Stimulated activated naive CD4-positive, alpha-beta T cell treated with Interleukin-2 at 50 U/mL for 16 hours (primary cell): ENCODE results near the gene MAFG.

Source experiments
- DNase-seq: peaks from one replicate; lab custom pipeline; 2025; lab: John Stamatoyannopoulos, UW

MAFG gene

DNA sequence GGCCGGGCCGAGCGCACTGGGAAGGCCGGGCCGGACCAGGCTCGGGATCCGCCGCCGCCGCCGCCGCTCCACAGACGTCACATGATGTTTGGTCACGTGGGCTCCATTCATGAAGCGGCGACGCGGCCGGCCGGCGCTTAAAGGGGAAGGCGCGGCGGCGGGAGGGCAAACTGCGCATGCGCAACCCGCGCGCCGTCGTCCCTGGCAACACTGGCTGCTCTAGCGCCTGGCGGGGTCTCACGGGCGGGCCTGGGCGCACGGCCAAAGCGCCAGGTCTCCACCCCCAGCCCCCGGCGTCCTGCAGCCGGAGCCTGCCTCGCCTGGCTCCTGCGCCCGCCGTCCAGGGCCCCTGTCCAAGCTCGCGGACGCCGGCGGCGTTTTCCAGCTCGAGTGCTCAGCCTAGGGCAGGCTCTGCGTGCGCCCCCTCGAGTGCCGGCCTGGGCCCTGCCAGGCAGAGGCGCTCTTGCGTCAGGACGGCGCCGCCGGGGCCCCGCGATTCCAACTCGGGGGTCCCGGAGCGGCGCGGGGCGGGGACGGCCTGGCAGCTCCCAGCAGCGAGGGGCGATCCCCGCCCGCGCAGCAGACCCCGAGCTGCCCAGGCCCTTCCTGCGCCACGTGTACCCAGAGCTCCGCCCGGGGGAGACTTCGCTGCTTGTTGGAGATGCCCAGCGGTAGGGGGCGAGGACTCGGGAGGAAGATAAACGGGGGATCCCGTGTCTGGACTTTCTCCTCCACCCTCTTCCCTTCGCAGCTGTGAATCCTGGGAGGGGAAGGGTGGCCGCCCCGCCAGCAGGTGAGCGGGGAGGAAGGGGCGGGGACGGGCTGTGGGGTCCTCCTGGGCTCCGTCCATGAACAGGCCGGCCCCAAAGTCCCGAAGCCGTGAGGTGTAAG lies at the start of gene MAFG:
MAFG (minus strand) TSS at position 83 of the 891 bp plus-strand sequence. CDS start 4,550 bp downstream, outside the sequence.
- peak; percentile 83 for DNase-seq

DNA sequence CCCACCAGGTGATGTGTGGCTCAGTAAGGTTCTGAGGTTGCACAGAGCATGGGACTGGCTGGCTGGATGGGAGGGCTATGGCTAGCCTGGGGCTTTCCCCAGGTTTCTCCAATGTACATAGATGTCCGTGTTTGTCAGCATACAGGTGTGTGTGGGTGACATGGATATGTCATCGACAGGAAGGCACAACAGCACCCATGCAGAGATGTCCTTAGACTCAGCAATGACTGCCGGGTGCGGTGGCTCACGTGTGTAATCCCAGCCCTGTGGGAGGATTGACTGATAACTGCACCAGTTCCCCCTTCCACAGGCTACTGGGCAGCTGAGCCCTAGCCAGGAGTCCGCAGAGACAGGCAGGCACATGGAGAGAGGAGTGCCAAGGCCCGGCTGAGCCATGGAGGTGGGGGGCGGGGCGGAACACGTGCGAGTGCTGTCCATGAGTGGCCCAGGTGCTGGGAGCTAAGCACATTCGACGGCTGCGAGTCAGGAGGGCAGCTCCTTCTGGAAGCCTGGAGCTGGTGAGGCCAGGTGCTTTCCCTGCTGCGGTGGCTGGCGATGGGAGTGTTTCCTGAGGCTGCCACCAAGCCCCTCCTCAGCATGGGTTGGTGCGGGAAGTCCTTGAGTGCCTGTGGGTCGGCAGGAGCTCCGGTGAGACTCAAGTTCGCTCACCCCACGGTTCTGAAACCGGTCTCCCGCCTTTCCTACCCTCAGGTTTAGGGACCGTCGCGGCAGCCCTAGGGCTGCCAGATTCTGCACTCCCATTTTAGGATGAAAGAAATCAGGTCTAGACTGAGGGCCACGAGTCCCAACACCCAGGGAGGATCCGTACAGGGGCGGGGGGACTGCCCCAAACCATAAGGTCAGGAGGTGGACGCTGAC lies 49.0 kb upstream of the MAFG start:
- DNase-seq: peak; percentile 14

DNA sequence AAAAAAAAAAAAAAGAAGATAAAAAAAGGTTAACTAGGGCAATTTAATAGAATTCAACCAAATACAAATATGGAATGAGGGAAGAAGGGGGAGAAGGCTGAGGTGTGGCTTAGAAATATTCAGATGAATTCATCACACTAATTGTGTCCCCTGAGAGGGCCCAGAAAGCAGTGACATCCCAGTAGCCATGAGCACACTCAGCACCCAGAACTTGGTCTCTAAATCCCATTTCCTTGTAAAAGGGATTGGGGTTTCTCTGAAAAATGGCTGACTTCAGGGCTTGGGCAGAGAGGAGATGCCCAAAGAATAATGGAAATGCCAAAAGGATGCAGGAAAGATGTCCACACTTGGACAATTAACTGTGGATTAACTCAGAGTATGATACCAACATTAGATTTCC lies 45.9 kb upstream of the MAFG start:
- DNase-seq: no peak

DNA sequence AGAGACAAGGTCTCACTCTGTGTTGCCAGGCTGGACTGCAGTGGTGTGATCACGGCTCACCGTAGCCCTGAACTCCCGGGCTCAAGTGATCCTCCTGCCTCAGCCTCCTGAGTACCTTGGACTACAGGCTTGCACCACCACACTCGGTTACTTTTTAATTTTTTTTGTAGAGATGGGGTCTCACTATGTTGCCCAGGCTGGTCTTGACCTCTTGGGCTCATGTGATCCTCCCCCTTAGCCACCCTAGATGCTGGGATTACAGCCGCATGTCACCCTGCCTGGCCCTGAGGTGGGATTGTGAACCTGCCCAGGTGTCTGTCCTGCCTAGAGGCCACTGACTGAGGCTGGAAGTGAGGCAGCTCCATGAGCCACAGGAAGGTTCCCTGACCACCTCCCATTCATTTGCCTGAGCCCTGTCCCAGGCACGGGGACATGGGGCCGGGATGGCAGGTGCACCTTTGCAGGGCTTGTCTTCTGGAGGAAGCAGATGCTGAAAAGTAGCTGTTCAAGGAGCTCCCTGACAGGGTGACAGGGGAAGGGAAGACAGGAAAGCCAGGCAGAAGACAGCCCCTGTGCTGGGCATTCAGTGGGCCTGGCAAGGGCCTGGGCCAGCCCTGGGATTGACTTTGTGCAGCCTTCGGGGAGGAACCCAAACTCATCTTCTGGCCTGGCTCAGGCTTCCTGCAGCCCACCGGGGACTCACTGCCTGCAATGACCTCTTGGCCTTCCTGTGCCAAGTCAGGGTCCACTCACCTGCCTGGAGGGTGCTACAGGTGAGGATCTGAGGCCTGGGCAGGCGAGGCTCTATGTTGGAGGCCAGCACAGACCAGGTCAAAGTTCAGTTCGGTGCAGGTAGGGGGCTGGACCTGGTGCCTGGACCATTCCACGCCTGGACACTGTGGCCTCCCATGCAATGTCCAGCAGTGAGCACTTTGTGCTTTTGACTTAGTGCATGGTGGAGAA lies 41.6 kb upstream of the MAFG start:
- no peak for DNase-seq

DNA sequence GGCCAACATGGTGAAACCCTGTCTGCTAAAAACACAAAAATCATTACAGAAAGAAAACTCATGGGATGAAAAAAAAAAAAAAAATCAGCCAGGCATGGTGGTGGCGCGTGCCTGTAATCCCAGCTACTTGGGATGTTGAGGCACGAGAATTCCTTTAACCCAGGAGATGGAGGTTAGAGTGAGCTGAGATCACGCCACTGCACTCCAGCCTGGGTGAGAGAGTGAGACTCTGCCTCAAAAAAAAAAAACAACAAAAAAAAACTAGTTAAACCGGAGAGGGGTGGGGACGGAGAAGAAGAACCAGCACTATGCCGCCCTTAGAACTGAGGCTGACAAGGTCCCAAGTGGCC lies 40.8 kb upstream of the MAFG start:
- no peak for DNase-seq

DNA sequence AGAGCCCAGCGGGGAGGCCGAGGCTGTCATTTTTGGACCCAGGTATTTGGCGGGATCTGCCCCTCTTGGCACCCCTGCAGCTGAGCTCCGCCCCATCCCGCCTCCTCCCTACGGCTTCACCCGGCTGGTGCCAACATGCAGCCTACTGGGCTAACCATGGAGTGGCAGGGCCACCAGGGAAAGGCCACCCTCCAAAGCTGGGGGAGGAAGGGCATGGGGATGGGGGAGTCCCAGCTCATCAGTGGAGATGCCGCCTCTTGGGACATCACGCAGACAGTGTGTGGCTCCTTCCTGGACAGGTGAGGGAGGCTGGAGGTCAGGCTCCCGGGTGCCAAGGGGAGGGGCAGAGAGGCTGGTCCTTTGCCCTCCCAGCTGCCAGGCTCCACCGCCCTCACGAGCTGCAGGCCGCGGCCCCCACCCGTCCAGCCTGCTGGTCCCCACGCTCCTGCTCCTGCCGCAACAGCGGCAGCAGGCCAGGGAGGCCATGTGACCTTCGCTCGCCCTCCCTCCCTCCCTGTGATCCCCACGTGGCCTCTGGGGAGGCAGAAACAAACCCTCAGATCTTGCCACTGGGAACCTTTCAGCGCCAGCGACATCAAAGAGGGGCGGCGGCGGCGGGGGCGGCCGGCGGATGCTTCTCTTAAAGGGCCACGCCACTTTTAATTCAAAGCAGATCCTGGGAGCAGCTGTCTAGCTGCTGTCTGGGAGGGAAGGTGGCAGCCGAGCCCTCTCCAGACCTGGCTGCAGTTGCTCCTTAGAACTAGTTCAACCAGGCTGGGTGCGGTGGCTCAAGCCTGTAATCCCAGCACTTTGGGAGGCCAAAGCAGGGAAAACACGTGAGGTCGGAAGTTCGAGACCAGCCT lies 40.2 kb upstream of the MAFG start:
- DNase-seq: peak; percentile 87

DNA sequence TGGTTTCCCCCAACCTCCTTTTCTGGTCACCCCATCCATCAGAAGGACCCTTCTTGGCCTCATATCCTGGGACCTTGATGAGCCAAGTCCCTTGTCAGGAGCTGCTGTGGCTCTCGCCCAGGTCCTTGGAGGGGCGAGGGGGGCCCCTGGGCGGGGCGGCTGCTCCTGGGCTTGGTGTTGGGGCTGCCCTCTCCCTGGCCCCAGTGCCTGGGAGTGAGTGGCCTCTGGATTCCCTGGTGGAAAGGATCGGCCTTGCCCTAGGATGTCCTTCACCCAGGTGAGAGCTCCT lies 39.7 kb upstream of the MAFG start:
- no peak for DNase-seq

DNA sequence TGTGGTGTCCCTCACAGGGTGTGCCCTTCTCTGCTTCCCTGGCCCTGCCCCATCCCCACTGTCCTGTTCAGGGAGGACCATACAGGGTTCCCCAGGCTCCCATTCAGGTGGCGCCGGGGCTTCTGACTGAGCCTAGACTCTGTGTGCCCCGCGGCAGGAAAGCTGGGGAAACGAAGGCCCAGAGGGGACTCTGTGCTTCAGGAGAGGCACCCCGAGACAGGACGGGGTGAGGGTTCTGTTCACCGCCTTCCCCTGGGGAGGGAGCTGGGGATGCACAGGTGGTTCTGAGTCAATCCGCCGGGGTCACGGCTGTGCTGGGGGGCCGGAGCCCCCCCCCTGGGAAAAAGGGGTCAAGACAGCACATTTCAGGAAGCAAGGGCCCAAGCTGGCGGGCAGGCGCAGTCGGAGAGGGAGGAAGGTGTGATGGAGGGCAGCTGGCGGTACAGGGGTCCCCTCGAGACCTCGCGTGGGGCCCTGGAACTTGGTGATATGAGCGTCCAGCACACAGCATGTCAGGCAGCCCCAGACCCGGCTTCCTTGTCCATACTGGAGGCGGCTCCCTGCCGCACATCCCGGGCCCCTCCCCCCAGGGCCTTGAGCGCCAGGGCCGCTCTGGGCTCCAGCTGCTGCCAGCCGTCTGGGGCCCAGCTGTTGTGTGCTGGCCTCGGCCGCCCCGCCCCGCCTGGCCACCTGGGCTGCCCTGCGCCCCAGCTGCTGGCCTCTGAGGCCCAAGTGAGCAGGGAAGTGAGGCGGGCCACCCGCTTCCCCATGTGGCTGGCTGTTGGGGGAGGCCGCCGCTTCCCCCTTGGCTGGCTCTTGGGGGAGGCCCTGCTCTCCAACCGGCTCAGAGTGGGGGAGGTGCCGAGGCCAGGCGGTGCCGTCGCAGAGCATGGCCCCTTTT lies 39.1 kb upstream of the MAFG start:
- DNase-seq: no peak

DNA sequence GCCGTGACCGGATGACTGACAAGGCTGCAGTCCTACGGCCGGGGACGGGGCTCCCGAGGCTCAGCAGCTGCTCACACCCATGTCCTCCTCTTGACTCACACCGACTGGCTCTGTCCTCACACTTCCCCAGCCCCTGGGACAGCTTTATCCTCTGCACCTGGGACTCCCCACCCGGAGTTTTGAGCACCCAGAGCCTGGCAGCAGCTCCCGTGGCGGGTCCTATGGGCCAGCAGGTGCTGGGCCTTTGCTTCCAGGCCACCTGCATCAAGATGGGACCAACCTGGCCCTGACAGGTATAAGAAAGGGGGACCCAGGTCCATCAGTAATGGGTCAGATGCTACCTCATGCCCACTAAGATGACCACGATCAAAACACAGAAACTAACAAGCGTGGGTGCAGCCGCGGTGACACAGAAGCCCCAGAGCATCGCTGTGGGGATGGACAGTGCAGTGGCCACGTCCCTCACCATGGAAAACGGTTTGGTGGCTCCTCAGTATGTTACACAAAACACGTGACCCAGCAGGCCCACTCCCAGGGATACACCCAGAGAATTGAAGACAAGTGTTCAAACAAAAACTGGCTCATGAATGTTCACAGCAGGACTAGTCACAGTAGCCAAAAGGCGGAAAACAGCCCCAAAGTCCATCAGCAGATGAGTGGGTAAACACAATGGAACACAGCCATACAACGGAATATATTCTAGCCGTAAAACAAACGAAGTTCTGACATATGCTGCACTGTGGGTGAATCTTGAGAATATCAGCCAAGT lies 36.7 kb upstream of the MAFG start:
- no peak for DNase-seq

DNA sequence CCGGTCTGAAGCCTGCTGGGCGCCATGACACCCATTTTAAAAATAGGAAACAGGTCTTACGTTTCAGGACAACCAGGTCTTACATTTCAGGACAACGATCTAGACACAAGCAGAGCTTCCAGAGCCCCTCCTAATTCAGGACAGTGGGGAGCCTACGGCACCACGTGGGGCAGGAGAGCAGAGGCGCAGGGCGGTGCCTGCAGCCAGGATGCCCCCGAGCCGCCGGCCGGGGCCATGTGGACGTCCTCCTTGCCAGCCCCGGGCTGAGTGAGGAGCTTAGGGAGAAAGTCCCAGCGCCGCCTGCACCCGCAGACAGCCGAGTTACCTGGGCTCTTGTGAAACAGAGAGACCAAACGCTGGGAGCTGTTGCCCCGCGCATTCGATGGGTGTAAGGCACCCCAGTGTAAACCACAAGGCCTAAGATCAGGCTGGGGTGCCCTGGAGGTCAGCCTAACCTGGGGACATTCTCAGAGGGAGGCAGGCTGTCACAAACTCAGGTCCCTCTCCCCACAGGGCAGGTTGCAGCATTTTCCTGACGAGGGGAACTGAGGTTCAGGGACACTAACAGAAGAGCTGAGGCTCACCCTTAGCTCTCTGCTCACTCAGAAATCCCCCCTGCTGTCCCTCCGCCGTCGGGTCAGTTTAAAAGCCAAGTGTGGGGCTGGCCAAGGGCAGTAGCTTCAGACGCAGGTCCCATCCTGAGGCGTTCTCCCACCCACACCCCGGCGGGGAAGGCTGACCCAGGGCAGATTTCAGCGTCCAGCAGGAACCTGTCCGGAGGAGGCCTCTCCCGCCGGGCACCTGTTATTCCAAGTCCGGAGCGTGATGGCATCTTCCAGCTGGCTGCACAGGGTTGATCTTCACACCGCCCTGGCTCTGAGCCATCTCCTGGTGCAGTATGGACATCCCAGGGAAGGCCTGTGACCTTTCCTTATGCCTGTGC lies 35.2 kb upstream of the MAFG start:
- no peak for DNase-seq

DNA sequence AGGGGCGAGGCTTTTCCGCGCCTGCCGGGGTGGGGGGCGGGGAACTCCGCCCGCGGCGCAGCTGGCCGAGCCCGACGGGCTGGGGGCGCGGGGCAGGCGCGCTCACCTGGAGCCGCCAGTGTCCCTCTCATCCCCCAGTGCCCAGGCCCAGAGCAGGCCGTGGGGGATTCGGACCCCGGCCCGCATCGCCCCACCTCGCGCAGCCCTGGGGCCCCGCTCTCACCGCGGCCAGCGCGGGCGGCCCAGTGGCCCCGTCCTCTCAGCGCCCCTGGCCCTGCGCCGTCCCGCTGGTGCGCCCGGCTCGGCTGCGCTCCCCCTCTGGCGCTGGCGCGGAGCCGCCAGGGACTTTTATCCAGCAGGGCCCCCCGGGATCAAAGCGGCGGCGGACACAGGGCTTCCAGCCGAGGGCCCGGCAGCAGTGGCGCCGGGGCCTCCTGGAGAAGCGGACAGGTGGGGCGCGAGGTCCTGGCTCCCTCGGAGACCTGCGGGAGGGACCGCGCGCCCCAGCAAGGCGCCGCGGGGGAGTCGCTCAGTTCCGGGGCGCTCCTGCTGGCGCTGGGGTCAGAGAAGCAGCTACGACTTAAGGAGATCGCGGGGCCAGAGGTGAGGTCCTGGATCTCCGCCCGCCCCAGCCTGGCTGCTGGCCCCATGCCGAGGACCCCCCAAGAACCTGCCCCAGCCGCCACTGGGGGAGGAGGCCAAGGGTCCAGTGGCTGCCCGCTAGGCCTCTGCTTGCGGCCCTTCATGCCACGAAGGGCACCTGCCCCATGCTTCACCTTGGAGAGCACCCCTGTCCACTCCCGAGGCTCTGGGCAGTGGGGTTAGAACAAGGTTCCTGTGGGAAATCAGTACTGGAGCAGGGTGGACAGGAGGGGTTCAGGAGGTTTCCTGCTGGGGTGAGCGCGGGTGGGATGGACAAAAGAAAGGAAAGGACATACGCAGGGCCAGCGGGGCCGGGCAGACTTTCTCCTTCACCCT lies 34.3 kb upstream of the MAFG start:
- no peak for DNase-seq

DNA sequence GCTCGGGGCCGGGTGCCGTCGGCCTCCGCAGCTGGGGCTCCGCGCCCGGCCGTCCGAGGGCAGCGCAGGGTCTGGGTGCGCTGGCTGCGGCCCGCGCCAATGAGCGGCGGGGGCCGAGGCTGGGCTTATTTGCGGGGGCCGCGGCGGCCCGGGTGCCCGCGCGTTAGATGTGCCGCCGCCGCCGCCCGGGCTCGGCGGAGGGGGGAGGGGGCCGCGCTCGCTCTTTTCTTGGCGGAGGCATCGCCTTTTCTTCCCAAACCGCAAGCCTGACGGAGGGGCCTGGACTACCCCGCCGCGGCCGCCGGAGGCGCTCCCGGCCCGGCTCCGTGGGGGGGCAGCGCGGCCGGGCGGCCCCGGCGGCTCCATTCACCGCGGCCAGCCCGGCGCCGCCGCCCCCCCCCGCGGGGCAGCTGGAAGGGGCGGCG lies 33.6 kb upstream of the MAFG start, which contains the start of gene NOTUM:
NOTUM (minus strand) TSS at position 101 of the 425 bp plus-strand sequence. CDS start 278 bp downstream, outside the sequence.
- no peak for DNase-seq

DNA sequence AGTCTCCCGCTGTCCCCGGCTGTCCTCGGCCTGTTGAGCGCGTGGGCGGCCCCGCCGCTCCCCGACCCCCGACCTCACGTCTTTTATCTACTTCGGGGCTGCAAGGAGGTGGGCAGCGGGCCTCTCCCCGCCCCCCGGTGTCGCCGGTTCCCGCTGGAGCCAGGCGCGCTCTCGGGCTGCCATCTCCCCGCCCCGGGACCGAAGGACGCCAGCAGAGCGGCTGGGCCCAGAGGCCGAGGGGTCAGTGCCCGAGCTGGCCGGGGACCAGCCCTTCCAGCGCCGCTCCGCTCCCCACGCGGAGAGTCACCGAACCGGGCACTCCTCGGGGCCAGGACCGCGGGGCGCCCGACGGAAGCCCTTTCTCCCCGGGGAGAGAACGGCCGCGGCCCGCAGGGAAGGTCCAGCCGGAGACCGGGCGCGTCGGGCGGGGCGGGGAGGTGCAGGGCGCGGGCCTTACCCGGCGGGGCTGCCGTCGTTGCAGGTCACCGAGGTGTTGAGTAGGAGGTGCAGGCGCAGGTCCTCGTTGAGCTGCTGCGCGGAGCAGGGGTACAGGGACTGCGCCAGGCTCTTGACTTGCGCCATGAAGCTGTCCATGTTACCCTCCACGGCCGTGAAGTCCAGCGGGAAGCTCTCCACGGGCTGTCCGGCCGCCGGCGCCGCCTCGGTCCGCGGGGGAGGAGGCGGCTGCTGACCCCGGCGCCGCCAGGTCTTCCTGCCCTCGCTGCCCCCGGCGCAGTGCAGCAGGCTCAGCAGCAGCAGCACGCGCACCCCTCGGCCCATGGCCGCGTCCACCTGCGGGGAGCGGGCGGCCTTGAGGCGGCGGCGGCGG lies 32.8 kb upstream of the MAFG start:
- DNase-seq: peak; percentile 5

DNA sequence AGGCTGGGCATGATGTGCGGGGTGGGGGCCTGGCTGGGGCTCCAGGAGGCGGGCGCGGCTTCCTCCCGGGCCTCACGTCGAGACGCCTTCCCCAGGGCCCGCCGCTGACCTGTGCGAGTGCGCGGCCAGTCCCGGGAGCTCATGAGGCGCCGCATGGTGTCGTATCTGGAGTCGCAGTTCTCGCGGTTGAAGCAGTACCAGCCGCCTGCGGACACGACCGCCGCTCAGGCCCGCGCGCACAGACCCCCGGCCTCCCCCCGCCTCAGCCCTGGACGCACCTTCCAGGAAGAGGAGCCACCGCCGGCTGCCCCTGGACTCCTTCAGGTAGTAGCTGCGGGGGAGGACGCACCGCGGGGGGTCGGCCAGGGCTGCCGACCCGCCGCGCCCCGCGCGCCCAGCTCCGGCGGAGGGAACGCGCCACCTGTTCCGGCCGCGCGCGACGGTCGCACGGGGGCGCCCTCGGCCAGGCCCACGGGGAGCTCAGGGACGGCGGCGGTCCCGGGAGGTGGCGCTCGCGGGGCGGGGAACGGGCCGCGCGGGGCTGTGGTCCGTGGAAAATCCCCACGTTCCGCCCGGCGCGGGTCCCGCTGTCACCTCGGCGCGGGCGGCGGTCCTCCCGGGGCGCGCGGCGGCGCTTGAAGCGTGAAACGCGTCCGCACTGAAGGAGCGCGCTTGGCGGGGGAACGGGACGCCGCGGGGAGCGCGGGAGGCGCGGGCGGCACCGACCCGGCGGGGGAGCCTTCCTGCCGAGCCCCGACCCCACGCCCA lies 32.0 kb upstream of the MAFG start:
- peak; percentile 70 for DNase-seq
